Upper lobe of right lung (tissue), 1 donor: ENCODE results near the gene RUNDC3A. TPM values are rescaled to one million over a fixed set of nuclear protein-coding genes. Genes with fewer than 3 reads are reported as not detected.
"Not testable (repeated sequence)": the region's sequence is repeated elsewhere in the genome, so short reads cannot be mapped to it uniquely, and the experiment has no call there.

ENCODE experiments used
- ATAC-seq: fragments of 200-7000 bp; cut with Tn5 transposase; one replicate; pipeline ENCODE4 v1.9.1; 2020; ENCODE audit warnings: mild to moderate bottlenecking, moderate library complexity
- DNase-seq: peaks from one replicate; pipeline ENCODE4 v3.0.0-alpha.2; 2020
- H3K27ac ChIP-seq: fragments of 200-600 bp; one replicate; pipeline ENCODE4 v1.8.0; 2022
- H3K27me3 ChIP-seq: fragments of 200-600 bp; one replicate; pipeline ENCODE4 v1.8.0; 2022; ENCODE audit warnings: mild to moderate bottlenecking
- H3K36me3 ChIP-seq: fragments of 200-600 bp; one replicate; pipeline ENCODE4 v1.8.0; 2022
- H3K4me1 ChIP-seq: fragments of 200-600 bp; one replicate; pipeline ENCODE4 v1.8.0; 2022
- H3K4me3 ChIP-seq: fragments of 200-600 bp; one replicate; pipeline ENCODE4 v1.8.0; 2022; ENCODE audit warnings: mild to moderate bottlenecking
- H3K9me3 ChIP-seq: fragments of 200-600 bp; one replicate; pipeline ENCODE4 v1.8.0; 2022
- intact Hi-C: fragments of 100-400 bp; cut with DNase I; formaldehyde crosslinking; loops from one replicate; pipeline ENCODE4 v1.11.0; 2022
- total RNA-seq: library from RNA; stranded (reverse); fragmentation: NEBNext Ultra II Directional; extraction: Animal tissue kit (Norgen Biotek cat#: 25700); gene quantifications from one replicate; pipeline ENCODE4 v1.2.1, GENCODE V29; 2021
- TF ChIP-seq, protein P1 (sequence below): fragments of 200-600 bp; IDR thresholded peaks from one replicate; pipeline ENCODE4 v1.8.0; 2022; ENCODE audit warnings: antibody characterized with exemption
- donor health status: DM: no; HTN: yes; CAD: no; lungs with severe emphysema.

Gene RUNDC3A
- total RNA-seq, 1 donor from 2014 or later = 0.32 TPM

DNA sequence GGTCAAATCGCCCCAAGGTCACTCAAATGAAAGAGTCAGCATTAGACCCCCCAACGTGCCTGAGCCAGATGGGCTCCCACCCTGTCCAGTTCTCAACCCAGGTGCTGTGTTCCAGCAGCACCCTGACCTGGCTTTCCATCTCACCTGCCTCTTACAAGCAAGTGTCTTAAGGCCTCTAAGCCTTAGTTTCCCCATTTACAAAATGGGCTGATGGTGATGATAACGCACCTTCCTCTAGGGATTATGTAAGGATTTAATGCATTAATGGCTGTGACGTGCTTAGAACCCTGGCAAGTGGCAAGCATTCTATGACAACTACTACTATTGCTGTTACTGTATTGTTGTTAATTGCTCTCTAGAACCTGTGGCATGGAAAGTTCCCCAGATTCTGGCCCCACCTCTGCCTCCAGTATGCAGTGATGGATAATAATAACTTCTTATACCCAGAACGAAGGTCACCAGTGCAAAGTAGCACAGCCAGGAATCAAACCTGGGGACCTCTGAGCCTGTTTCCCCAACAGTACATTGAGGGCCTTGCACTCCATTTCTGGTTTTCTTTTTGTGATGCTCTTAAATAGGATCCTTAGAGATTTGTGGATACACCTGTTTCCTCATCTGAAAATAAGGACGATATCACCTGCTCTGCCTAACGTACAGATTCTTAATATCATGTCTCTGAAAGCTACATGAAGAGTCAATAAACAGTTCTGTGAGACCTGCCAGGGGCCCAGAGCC, 19.5 kb downstream of the RUNDC3A start:
- Histone ChIP-seq H3K4me1 (peaks cover 16% of the 10 kb centered on the region), H3K36me3 (no peaks in the 10 kb centered on the region), H3K27ac (no peak overlapping the region), H3K9me3 (no peaks in the 10 kb centered on the region), H3K27me3 (no peaks in the 10 kb centered on the region), H3K4me3 (no peak overlapping the region)
- DNase-seq (no peak), ATAC-seq (no peak)
- intact Hi-C loops = no loop called here
- TF ChIP-seq, protein P1, sequence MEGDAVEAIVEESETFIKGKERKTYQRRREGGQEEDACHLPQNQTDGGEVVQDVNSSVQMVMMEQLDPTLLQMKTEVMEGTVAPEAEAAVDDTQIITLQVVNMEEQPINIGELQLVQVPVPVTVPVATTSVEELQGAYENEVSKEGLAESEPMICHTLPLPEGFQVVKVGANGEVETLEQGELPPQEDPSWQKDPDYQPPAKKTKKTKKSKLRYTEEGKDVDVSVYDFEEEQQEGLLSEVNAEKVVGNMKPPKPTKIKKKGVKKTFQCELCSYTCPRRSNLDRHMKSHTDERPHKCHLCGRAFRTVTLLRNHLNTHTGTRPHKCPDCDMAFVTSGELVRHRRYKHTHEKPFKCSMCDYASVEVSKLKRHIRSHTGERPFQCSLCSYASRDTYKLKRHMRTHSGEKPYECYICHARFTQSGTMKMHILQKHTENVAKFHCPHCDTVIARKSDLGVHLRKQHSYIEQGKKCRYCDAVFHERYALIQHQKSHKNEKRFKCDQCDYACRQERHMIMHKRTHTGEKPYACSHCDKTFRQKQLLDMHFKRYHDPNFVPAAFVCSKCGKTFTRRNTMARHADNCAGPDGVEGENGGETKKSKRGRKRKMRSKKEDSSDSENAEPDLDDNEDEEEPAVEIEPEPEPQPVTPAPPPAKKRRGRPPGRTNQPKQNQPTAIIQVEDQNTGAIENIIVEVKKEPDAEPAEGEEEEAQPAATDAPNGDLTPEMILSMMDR = no peak

DNA sequence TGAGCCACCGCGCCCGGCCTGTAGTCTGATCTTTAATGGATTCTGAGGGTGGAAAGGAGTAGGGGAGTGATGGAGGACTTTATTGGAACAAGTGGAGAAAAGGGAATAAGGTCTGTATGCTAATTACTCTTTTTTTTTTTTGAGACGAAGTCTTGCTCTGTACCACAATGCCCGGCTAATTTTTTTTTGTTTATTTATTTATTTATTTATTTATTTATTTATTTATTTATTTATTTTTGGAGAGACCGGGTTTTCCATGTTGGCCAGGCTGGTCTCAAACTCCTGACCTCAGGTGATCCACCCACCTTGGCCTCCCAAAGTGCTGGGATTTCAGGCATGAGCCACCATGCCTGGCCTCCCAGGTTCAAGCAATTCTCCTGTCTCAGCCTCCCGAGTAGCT, 21.1 kb downstream of the RUNDC3A start:
- ATAC-seq, H3K27me3 ChIP-seq, intact Hi-C loops, H3K4me3 ChIP-seq, H3K27ac ChIP-seq, H3K9me3 ChIP-seq, H3K36me3 ChIP-seq, DNase-seq: not testable (repeated sequence)
- H3K4me1 ChIP-seq = peaks cover 11% of the 10 kb centered on the region

DNA sequence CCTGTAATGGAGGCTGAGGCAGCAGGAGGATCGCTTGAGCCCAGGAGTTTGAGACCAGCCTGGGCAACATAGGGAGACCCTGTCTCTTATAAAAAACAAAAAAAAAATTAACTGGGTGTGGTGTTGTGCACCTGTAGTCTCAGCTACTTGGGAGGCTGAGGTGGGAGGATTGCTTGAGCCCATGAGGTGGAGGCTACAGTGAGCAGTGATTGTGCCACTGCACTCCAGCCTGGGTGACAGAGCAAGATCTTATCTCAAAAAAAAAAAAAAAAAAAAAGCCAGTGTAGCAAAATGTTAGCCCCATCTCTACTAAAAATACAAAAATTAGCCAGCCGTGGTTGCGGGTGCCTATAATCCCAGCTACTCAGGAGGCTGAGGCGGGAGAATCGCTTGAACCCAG, 21.9 kb downstream of the RUNDC3A start:
- H3K27ac ChIP-seq, H3K36me3 ChIP-seq, H3K9me3 ChIP-seq, H3K27me3 ChIP-seq, intact Hi-C loops, DNase-seq, H3K4me3 ChIP-seq, ATAC-seq: not testable (repeated sequence)
- H3K4me1 ChIP-seq = peaks cover 16% of the 10 kb centered on the region

DNA sequence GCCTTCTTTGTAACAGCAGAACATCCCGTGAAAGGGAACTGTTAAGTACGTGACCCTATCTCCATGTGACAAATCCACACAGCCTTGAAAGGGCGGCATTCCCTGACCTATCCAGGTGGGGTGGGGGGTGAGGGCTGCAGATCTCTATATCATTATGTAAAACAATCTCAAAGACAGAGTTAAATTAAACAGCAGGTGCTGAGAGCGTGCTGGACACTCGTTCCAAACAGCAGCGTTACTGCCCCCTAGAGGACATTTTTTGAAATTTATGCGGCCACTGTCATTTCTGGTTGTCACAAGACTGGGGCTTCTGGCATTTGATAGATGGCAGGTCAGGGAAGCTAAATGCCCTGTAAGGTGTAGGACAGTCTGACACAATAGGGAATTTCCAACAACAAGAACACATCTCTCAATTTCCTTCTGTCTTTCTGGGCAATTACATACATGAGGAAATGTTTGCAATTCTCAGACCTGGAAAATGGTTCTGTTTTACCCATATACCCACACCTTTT, 22.9 kb downstream of the RUNDC3A start:
- H3K27me3 ChIP-seq = no peaks in the 10 kb centered on the region
- DNase-seq = no peak
- no peak overlapping the region for H3K4me3 ChIP-seq
- TF ChIP-seq, protein P1 = peak; percentile 80
- ATAC-seq = peak; percentile 54
- peaks cover 10% of the 10 kb centered on the region for H3K4me1 ChIP-seq
- no peak overlapping the region for H3K27ac ChIP-seq
- H3K9me3 ChIP-seq = no peaks in the 10 kb centered on the region
- intact Hi-C loops = no loop called here
- no peaks in the 10 kb centered on the region for H3K36me3 ChIP-seq

DNA sequence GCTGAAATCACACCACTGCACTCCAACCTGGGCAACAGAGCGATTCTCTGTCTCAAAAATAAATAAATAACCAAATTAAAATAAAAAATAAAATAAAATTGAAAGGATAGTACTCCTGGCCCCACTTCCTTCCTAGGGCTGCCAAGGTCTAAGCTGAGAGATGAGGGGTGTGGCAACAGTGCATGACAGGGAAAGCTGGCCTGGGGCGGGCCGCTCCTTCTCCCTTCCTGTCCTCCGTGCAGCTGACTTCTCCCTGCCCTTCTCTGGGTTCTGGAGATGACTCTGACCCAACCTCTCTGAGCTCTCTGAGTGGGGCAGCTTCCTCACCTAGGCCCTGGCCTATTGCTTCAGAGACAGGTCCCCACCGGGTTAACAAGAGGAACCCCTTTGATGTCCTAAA, 25.0 kb downstream of the RUNDC3A start:
- Histone ChIP-seq H3K4me3 (no peak overlapping the region), H3K4me1 (peaks cover 10% of the 10 kb centered on the region), H3K36me3 (no peaks in the 10 kb centered on the region), H3K27me3 (no peaks in the 10 kb centered on the region), H3K9me3 (no peaks in the 10 kb centered on the region), H3K27ac (no peak overlapping the region)
- TF ChIP-seq, protein P1 = no peak
- DNase-seq (peak; percentile 76), ATAC-seq (peak; percentile 82)
- intact Hi-C loops = no loop called here

DNA sequence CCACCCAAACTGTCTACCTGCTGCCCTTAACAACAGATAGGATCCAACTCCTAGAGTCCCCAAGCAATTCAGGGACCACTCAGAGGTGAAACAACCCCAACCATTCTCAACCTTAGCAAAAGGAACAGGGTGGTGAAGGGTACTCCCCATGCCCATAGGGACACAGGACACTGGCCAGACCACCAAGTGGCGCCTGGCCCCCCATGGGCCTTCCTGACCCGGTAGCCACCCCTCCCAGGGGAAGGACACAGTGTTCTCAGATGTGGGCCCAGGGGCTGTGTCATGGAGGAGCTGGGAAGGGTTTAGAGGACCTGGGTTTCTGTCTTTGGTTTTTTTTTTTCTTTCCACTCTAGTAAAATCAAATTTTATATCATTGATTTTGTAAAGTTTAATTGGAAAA, 25.9 kb downstream of the RUNDC3A start:
- H3K4me3 ChIP-seq = no peak overlapping the region
- intact Hi-C loops = no loop called here
- peaks cover 10% of the 10 kb centered on the region for H3K4me1 ChIP-seq
- no peaks in the 10 kb centered on the region for H3K27me3 ChIP-seq
- TF ChIP-seq, protein P1 = no peak
- DNase-seq = no peak
- no peak for ATAC-seq
- H3K27ac ChIP-seq = peak overlapping the region; percentile 30
- H3K36me3 ChIP-seq = no peaks in the 10 kb centered on the region
- H3K9me3 ChIP-seq = no peaks in the 10 kb centered on the region
